CD1c-positive myeloid dendritic cell (primary cell): ENCODE results near the gene H19.

Source experiments
- DNase-seq: peaks from one replicate; pipeline ENCODE4 v3.0.0-alpha.2; 2016; ENCODE audit errors: extremely low spot score

Gene H19

GRCh38 chr11:1946812-1947484 is 50.7 kb downstream of the H19 start, which contains the start of gene MRPL23:
TSS of gene MRPL23 (plus strand) at chr11:1947332. CDS start at chr11:1947363, 31 bp downstream.
- DNase-seq: no peak
